GM18499 (cell line): ENCODE measurements around the gene GPR179.

Source experiments
- ATAC-seq: cut with Tn5 transposase; IDR thresholded peaks from one replicate; pipeline ENCODE4 v1.9.1; 2021; ENCODE audit warnings: moderate number of reproducible peaks; ENCODE audit not compliant: insufficient read depth, unreplicated experiment

The GPR179 gene

GRCh38 chr17:38343608-38344419 lies at the start of gene GPR179:
Gene GPR179, minus strand, starts transcription at chr17:38343956. Its CDS starts 167 bp downstream, at chr17:38343789.
- ATAC-seq: no peak

GRCh38 chr17:38379448-38379847 lies 35.7 kb upstream of the GPR179 start:
- ATAC-seq: no peak

- ATAC-seq: no peak
Measured at GRCh38 chr17:38369124-38369886, 25.5 kb upstream of the GPR179 start.

- ATAC-seq: no peak
Measured at GRCh38 chr17:38364741-38365140, 21.0 kb upstream of the GPR179 start.

GRCh38 chr17:38363016-38363415 lies 19.3 kb upstream of the GPR179 start:
- ATAC-seq: no peak

GRCh38 chr17:38361694-38362465 lies 18.1 kb upstream of the GPR179 start:
- no peak for ATAC-seq

GRCh38 chr17:38358586-38359513 lies 15.1 kb upstream of the GPR179 start:
- ATAC-seq: no peak

- ATAC-seq: no peak
Measured at GRCh38 chr17:38357486-38358123, 13.8 kb upstream of the GPR179 start.

- no peak for ATAC-seq
Measured at GRCh38 chr17:38355251-38355650, 11.5 kb upstream of the GPR179 start.

- ATAC-seq: no peak
Measured at GRCh38 chr17:38354466-38354865, 10.7 kb upstream of the GPR179 start.

- no peak for ATAC-seq
Measured at GRCh38 chr17:38353668-38354067, 9.9 kb upstream of the GPR179 start.

- no peak for ATAC-seq
Measured at GRCh38 chr17:38353086-38353604, 9.4 kb upstream of the GPR179 start.

GRCh38 chr17:38352245-38353085 lies 8.7 kb upstream of the GPR179 start:
- no peak for ATAC-seq

- peak; percentile 42 for ATAC-seq
Measured at GRCh38 chr17:38351412-38352222, 7.9 kb upstream of the GPR179 start, which contains the start of gene SOCS7. Gene SOCS7, plus strand, starts transcription at chr17:38351844. Its CDS starts 209 bp downstream, at chr17:38352053.

- ATAC-seq: no peak
Measured at GRCh38 chr17:38350035-38350434, 6.3 kb upstream of the GPR179 start.

- ATAC-seq: no peak
Measured at GRCh38 chr17:38349097-38349730, 5.5 kb upstream of the GPR179 start.

GRCh38 chr17:38345743-38346142 lies 2.0 kb upstream of the GPR179 start:
- no peak for ATAC-seq
